GM12801 (cell line): Measurements from ENCODE around the gene IRF8.

ENCODE experiments used
- CTCF ChIP-seq: IDR thresholded peaks from one replicate; pipeline ENCODE4 v1.5.1; 2011; ENCODE audit warnings: control low read depth; ENCODE audit not compliant: insufficient read length; ENCODE audit errors: extremely low read depth

IRF8 gene

DNA sequence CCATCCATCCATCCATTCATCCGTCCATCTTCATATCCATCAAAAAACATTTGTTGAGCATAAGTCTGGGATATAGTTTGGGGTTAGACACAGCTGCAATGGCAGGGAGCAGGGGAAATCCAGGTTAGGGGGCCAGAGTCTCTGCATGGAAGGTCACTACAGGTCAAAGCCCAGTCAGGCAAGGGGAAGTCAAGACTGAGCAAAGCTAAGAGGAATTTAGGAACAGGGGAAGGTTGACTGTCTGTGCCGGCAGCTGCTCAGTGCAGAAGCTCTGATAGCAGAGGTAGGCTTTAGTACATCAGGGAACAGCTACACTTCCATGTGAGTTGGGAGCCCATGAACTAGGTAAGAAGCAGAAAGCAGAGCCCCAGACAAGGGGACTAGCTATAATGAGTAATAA, 68.1 kb downstream of the IRF8 start:
- no peak for TF ChIP-seq CTCF

DNA sequence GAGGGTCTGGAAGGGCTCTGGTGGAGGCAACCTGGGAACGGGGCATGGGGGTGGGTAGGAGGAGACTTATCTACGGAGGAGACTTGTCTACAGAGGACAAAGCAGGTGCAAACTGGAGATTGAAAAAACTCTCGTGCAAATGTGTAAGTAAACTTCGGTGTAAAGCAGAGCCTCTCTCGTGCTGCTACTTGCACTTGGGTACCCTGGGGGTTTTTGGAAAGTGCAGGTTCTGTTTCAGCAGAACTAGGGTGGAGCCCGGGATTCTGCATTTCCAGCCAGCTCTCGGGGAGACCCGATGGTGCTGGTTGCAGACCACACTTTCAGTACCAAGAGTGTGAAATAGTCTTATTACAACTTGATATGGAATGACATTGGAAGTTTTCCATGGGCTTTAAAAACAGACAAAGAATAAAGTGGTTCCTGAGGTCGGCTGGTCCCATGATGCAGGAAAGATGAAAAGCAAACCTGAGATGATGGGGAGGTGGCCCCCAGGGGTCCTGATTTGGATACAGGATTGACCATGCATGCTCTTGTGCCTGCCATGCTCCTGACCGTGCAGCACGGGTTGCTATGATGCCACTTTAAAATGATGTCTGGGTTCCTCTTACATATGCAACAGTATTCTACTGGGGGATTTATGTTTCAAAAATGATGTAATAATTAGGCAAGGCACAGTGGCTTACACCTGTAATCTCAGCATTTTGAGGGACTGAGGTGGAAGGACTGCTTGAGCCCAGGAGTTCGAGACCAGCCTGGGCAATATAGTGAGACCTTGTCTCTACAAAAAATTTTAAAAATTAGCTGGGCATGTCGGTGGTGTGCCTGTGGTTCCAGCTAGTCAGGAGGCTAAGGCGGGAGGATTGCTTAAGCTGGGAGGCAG, 69.3 kb downstream of the IRF8 start:
- TF ChIP-seq CTCF, result no peak

GRCh38 chr16:85969159-85969558, 70.2 kb downstream of the IRF8 start:
- TF ChIP-seq CTCF, result no peak

DNA sequence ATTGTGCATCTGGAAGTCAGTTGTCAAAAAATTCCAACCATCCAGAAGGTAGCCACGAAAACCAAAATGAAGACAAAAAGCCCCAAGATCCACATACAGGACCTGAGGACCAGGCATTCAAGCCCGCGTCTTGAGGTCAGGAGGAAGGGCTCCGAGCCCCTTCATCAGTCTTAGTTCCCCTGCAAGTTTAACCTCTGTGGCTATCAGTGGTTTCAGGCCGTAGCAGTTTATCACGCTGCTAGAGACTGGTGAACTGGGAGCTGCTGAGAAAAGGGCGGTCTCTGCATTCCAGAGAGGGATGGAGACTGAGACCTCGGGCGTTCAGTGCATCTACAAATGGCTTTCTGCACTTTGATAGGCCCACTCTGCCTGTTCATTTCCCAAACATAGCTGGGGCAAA, 70.6 kb downstream of the IRF8 start:
- TF ChIP-seq CTCF, result no peak

DNA sequence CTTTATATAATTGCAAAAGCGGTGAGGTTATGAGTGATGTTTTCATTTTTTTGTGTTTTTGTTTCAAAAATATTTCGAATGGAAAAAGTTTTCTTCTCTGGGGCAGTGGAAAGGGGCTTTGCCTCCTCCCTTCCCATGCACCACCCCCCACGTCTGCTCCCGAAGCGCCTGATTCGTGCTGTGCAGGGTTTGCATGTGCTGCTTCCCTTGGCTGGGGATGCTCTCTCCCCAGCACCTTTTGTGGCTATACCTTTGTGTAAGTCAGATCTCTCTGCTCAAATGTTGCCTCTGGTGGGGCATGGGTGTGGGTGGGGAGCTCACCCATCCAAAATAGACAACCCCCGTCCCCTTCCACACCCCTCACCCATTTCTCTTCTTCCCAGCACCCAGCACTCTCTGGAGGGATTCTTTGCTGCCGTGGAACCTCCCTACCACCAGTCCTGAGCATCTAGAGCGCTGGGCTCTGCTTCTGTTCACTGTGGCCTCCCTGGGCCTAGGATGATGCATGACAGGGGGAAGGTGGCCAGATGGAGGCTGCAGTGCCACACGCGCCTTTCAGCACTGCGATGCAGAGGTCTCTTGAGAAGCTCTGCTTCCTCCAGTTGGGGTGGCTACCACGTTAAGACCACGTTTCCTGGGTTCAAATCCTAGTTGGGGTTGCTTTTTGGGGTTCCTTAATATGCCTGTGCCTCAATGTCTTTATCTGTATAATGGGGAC, 71.2 kb downstream of the IRF8 start:
- TF ChIP-seq CTCF, result no peak

- no peak for TF ChIP-seq CTCF
Measured at GRCh38 chr16:85970738-85971137, 71.8 kb downstream of the IRF8 start.
